H1 (cell line): ENCODE results near the gene SHLD1.

Source experiments
- CREB1 ChIP-seq: IDR thresholded peaks from 2 replicates; pipeline ENCODE4 v1.6.1; 2012; ENCODE audit warnings: inconsistent platforms
- JUN ChIP-seq: IDR thresholded peaks from 2 replicates; pipeline ENCODE4 v1.6.1; 2011; ENCODE audit warnings: low read depth, mild to moderate bottlenecking, improper control_type of control experiment, low read length
- POLR2A ChIP-seq, 2 experiments: IDR thresholded peaks; 1 replicate in 1 of 2; 2 replicates in 1 of 2; pipeline ENCODE4 v1.6.1; 2011; ENCODE audit warnings: low read depth in 2 of 2, low read length in 2 of 2, mild to moderate bottlenecking in 2 of 2; ENCODE audit errors: control extremely low read depth in 1 of 2
- POLR2AphosphoS5 ChIP-seq: IDR thresholded peaks from 2 replicates; pipeline ENCODE4 v1.6.1; 2011; ENCODE audit warnings: low read depth, low read length
- SUZ12 ChIP-seq: fragments of 200-600 bp; sonication (generic); IDR thresholded peaks from 2 replicates; pipeline ENCODE4 v1.6.1; 2012; ENCODE audit warnings: mild to moderate bottlenecking, inconsistent platforms, low read length, moderate library complexity, mixed read lengths
- TEAD4 ChIP-seq: IDR thresholded peaks from 2 replicates; pipeline ENCODE4 v1.6.1; 2012; ENCODE audit warnings: low read depth, low read length, inconsistent platforms, mixed read lengths
- TF ChIP-seq, protein P1 (sequence below), 3 experiments: IDR thresholded peaks; 1 replicate in 2 of 3; 2 replicates in 1 of 3; pipeline versions ENCODE4 v1.5.1 to v1.6.1; 2011; ENCODE audit warnings: low read length in 3 of 3, mild to moderate bottlenecking in 3 of 3, inconsistent platforms in 2 of 3, low read depth in 1 of 3, moderate library complexity in 1 of 3; ENCODE audit not compliant: insufficient read depth in 1 of 3; ENCODE audit errors: control extremely low read depth in 1 of 3

DNA sequence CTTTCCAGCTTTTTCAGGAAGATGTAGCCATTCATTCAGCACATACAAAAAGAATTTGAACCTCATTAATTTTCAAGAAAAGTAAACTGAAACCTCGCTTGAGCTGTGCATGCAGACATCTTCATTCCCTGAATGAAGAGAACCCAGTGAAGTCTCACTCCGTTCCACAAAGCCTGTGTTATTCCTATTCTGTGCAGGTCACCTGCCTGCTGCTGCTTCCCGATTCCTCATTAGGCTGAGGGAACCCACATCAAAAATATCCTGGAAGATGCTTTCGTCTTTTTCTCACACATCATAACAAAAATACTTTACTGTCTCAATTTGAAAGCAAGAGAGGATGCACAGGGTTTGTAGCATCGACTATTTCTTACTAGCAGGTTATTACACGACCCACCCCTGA, 160.0 kb downstream of the SHLD1 start:
- TF ChIP-seq POLR2AphosphoS5 = no peak
- TF ChIP-seq CREB1 = no peak
- TF ChIP-seq TEAD4 = no peak
- no peak for TF ChIP-seq POLR2A (IDR thresholded peaks at IDR 0.05; ENCODE audit: control extremely low read depth in 1 of 2, low read depth in 2 of 2, low read length in 2 of 2)
- TF ChIP-seq, protein P1, sequence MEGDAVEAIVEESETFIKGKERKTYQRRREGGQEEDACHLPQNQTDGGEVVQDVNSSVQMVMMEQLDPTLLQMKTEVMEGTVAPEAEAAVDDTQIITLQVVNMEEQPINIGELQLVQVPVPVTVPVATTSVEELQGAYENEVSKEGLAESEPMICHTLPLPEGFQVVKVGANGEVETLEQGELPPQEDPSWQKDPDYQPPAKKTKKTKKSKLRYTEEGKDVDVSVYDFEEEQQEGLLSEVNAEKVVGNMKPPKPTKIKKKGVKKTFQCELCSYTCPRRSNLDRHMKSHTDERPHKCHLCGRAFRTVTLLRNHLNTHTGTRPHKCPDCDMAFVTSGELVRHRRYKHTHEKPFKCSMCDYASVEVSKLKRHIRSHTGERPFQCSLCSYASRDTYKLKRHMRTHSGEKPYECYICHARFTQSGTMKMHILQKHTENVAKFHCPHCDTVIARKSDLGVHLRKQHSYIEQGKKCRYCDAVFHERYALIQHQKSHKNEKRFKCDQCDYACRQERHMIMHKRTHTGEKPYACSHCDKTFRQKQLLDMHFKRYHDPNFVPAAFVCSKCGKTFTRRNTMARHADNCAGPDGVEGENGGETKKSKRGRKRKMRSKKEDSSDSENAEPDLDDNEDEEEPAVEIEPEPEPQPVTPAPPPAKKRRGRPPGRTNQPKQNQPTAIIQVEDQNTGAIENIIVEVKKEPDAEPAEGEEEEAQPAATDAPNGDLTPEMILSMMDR (IDR thresholded peaks at IDR 0.05; ENCODE audit: control extremely low read depth in 1 of 3, insufficient read depth in 1 of 3, low read depth in 1 of 3, low read length in 3 of 3) = no peak
- no peak for TF ChIP-seq JUN
- no peak for TF ChIP-seq SUZ12
